K562 (cell line): ENCODE results near the gene DDHD1. TPM values are rescaled to one million over a fixed set of nuclear protein-coding genes. Genes with fewer than 3 reads are reported as not detected.
A peak's percentile ranks its signal among the peaks of the same experiment; 100 is the strongest.

Experiments
- ATAC-seq: fragments of 200-7000 bp; cut with Tn5 transposase; 3 replicates; pipeline ENCODE4 v1.9.1; 2020; ENCODE audit warnings: moderate library complexity
- BruUV-seq: library from RNA; stranded (reverse); fragments of 400-500 nt; replicated peaks from 2 replicates; lab custom pipeline; 2021; lab: Mats Ljungman, UMichigan
- CTCF ChIA-PET: fragments of 300-600 bp; formaldehyde crosslinking; extraction: SDS; loops from one replicate; lab custom pipeline; 2021; ENCODE audit warnings: low intra/inter-chr PET ratio; lab: Yijun Ruan, JAX
- POLR2A ChIA-PET: fragments of 300-600, 350-650 bp; sonication (Branson Sonifier 250); formaldehyde crosslinking; extraction: SDS; loops from one replicate; lab custom pipeline; 2021; ENCODE audit warnings: antibody characterized with exemption, inconsistent platforms; lab: Yijun Ruan, JAX
- DNase-seq, 4 experiments: peaks; one replicate each; pipeline versions ENCODE4 v3.0.0 to v3.0.0-alpha.2; 2011 to 2018; ENCODE audit warnings: low spot score in 3 of 4, mixed read lengths in 3 of 4; ENCODE audit errors: extremely low read depth in 1 of 4
- FAIRE-seq: peaks from 2 replicates; lab custom pipeline; 2011; peaks lifted over from hg19 to GRCh38; lab: Jason Lieb, UNC
- H2AFZ ChIP-seq: 2 replicates; pipeline ENCODE4 v1.6.0; 2011; ENCODE audit warnings: low read depth, low read length, control low read depth, inconsistent platforms
- H3K27ac ChIP-seq: fragments of 200-600 bp; 3 replicates; pipeline ENCODE4 v1.8.0; 2011; ENCODE audit warnings: low read depth, mild to moderate bottlenecking, control low read depth, inconsistent platforms, low read length, moderate library complexity, mixed read lengths; ENCODE audit errors: extremely low read depth
- H3K27me3 ChIP-seq, 2 experiments: fragments of 300-600 bp in 1 of 2; 2 replicates in 1 of 2; 3 replicates in 1 of 2; pipeline versions ENCODE4 v1.6.0 to v1.8.0; 2011; ENCODE audit warnings: inconsistent platforms in 2 of 2, low read length in 2 of 2, mild to moderate bottlenecking in 1 of 2, mixed read lengths in 1 of 2, moderate library complexity in 1 of 2; ENCODE audit not compliant: control insufficient read depth in 2 of 2, insufficient read depth in 2 of 2
- H3K36me3 ChIP-seq: fragments of 300-600 bp; 3 replicates; pipeline ENCODE4 v1.8.0; 2011; ENCODE audit warnings: mild to moderate bottlenecking, low read length, inconsistent platforms; ENCODE audit not compliant: control insufficient read depth, insufficient read depth
- H3K4me1 ChIP-seq, 2 experiments: fragments of 200-600 bp in 1 of 2; replicated peaks in 1 of 2; 2 replicates in 1 of 2; 3 replicates in 1 of 2; pipeline versions ENCODE4 v1.5.1 to v1.8.0; 2011; ENCODE audit warnings: inconsistent platforms in 2 of 2, low read length in 2 of 2, mild to moderate bottlenecking in 1 of 2, mixed read lengths in 1 of 2, moderate library complexity in 1 of 2; ENCODE audit not compliant: control insufficient read depth in 2 of 2, insufficient read depth in 2 of 2
- H3K4me2 ChIP-seq: 2 replicates; pipeline ENCODE4 v1.6.1; 2011; ENCODE audit warnings: low read length, control low read depth, inconsistent platforms, mixed read lengths; ENCODE audit not compliant: insufficient read depth
- H3K4me3 ChIP-seq: fragments of 200-600 bp; sonication (generic), shearing (Covaris generic); 2 replicates; pipeline ENCODE4 v1.5.1; 2016; ENCODE audit warnings: control low read depth, inconsistent platforms
- H3K79me2 ChIP-seq: fragments of 200-600 bp; 3 replicates; pipeline ENCODE4 v1.8.0; 2011; ENCODE audit warnings: low read length, inconsistent platforms; ENCODE audit not compliant: control insufficient read depth, insufficient read depth
- H3K9ac ChIP-seq, 2 experiments: 2 replicates each; pipeline versions ENCODE4 v1.6.0 to v1.6.1; 2011; ENCODE audit warnings: low read depth in 2 of 2, low read length in 2 of 2, control low read depth in 1 of 2, inconsistent platforms in 1 of 2, mild to moderate bottlenecking in 1 of 2, mixed read lengths in 1 of 2; ENCODE audit not compliant: insufficient read depth in 1 of 2
- H3K9me1 ChIP-seq: one replicate; pipeline ENCODE4 v1.6.0; 2011; ENCODE audit warnings: inconsistent platforms, mild to moderate bottlenecking, low read length, moderate library complexity; ENCODE audit not compliant: control insufficient read depth, insufficient read depth
- H3K9me3 ChIP-seq: replicated peaks from 2 replicates; pipeline ENCODE4 v1.5.1; 2011; ENCODE audit warnings: low read depth, low read length, inconsistent platforms; ENCODE audit not compliant: control insufficient read depth, insufficient read depth
- H4K20me1 ChIP-seq: replicated peaks from 2 replicates; pipeline ENCODE4 v1.6.1; 2011; ENCODE audit warnings: low read length, inconsistent platforms, mixed read lengths; ENCODE audit not compliant: control insufficient read depth, insufficient read depth
- BMI1 ChIP-seq: fragments of 150-350 bp; IDR thresholded peaks from 2 replicates; pipeline ENCODE4 v1.6.1; 2014; ENCODE audit warnings: low read length
- ZNF121 ChIP-seq: sonication (generic); formaldehyde crosslinking; conservative IDR thresholded peaks from 2 replicates; pipeline ENCODE4 v1.8.0; 2022; ENCODE audit warnings: missing genetic modification reagents
- WGBS: fragments of 100-300 bp; shearing (Covaris generic); methylation state at CpG from one replicate; pipeline ENCODE4 v1.1.6; 2016; ENCODE audit warnings: low coverage, mixed read lengths; ENCODE audit not compliant: insufficient coverage; ENCODE audit errors: missing lambda C conversion rate; 5-methylcytosine and 5-hydroxymethylcytosine counted together
- in situ Hi-C: fragments of 300-500 bp; cut with MboI; formaldehyde crosslinking; loops from 4 replicates; pipeline ENCODE4 v1.15.0; 2018; ENCODE audit warnings: inconsistent platforms, mixed read lengths
- intact Hi-C: fragments of 100-400 bp; cut with micrococcal nuclease; formaldehyde crosslinking; loops from 2 replicates; pipeline ENCODE4 v1.14.2; 2022
- polyA plus RNA-seq, 8 experiments: library from polyadenylated mRNA; depleted of rRNA in 4 of 8; stranded (reverse) in 5 of 8; unstranded in 3 of 8; fragments of >200 nt; fragmentation: Nextera tagmentation in 2 of 8; fragmentation: Illumina TruSeq in 1 of 8; extraction: Ambion mirVana in 2 of 8; extraction: Trizol in 1 of 8; gene quantifications; 2 replicates each; pipeline versions ENCODE4 v1.2.1 to v1.2.3, GENCODE V29; 2011 to 2014; ENCODE audit warnings: inconsistent platforms in 1 of 8, missing spikeins in 1 of 8
- total RNA-seq, 7 experiments: library from RNA; depleted of rRNA in 6 of 7; stranded (reverse); fragments of >200 nt in 6 of 7; fragmentation: Illumina TruSeq in 2 of 7; extraction: Trizol in 2 of 7; gene quantifications; 2 replicates each; pipeline versions ENCODE4 v1.2.1 to v1.2.3, GENCODE V29; 2011 to 2021; ENCODE audit warnings: low replicate concordance in 1 of 7
- TF ChIP-seq, protein P1 (sequence below): fragments of 250-450 bp; sonication (Bioruptor Pico); IDR thresholded peaks from 2 replicates; pipeline ENCODE4 v1.5.0; 2020; ENCODE audit warnings: mild to moderate bottlenecking
- TF ChIP-seq, protein P2 (sequence below): sonication (generic); formaldehyde crosslinking; IDR thresholded peaks from 2 replicates; pipeline ENCODE4 v1.8.0; 2023; ENCODE audit warnings: mild to moderate bottlenecking, missing genetic modification reagents
- TF ChIP-seq, protein P3 (sequence below): sonication (generic); formaldehyde crosslinking; IDR thresholded peaks from 2 replicates; pipeline ENCODE4 v1.5.0; 2020; ENCODE audit warnings: missing genetic modification reagents

The DDHD1 gene
- total and polyA plus RNA-seq, 9 of the 15 experiments (the other 6 are each of a cell fraction or from before 2014, with no cell fraction given) = 1.2 to 12.3 (median 5.0) TPM

DNA sequence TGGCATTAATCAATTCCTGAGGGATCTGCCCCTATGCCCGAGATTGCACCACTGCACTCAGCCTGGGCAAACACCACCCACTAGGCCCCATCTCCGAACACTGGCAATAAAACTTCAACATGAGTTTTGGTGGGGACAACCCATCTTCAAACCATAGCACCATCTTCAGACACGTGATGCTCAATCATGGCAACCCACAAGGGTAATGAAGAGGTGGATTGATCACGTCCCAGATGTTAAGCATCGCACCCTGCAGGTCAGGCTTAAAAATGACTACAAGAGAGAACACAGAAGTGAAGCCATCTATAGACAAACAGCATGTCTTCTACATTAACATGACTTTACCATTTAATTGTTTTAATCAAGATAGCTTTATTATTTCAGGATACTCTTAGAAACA is 42.8 kb upstream of the DDHD1 start:
- CTCF ChIA-PET = no interaction called here
- no peak overlapping the region for H2AFZ ChIP-seq
- in situ Hi-C loops = no loop called here
- H3K79me2 ChIP-seq = no peaks in the 10 kb centered on the region
- H3K36me3 ChIP-seq = no peaks in the 10 kb centered on the region
- no peak overlapping the region for H3K4me3 ChIP-seq
- no TSS peak for BruUV-seq
- POLR2A ChIA-PET = no interaction called here
- no peak overlapping the region for H3K4me2 ChIP-seq
- intact Hi-C loops = no loop called here
- H3K9me3 ChIP-seq = no peaks in the 10 kb centered on the region
- H3K9ac ChIP-seq = no peak overlapping the region
- DNase-seq (no peak), FAIRE-seq (no peak), ATAC-seq (peak; percentile 54; the same call in 1 of the 3 replicates)
- TF ChIP-seq, protein P1, sequence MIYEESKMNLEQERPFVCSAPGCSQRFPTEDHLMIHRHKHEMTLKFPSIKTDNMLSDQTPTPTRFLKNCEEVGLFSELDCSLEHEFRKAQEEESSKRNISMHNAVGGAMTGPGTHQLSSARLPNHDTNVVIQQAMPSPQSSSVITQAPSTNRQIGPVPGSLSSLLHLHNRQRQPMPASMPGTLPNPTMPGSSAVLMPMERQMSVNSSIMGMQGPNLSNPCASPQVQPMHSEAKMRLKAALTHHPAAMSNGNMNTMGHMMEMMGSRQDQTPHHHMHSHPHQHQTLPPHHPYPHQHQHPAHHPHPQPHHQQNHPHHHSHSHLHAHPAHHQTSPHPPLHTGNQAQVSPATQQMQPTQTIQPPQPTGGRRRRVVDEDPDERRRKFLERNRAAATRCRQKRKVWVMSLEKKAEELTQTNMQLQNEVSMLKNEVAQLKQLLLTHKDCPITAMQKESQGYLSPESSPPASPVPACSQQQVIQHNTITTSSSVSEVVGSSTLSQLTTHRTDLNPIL = no peak
- no peak for TF ChIP-seq ZNF121 (CRISPR knock-in tag)
- TF ChIP-seq, protein P2, sequence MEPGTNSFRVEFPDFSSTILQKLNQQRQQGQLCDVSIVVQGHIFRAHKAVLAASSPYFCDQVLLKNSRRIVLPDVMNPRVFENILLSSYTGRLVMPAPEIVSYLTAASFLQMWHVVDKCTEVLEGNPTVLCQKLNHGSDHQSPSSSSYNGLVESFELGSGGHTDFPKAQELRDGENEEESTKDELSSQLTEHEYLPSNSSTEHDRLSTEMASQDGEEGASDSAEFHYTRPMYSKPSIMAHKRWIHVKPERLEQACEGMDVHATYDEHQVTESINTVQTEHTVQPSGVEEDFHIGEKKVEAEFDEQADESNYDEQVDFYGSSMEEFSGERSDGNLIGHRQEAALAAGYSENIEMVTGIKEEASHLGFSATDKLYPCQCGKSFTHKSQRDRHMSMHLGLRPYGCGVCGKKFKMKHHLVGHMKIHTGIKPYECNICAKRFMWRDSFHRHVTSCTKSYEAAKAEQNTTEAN (CRISPR knock-in tag) = no peak
- TF ChIP-seq, protein P3, sequence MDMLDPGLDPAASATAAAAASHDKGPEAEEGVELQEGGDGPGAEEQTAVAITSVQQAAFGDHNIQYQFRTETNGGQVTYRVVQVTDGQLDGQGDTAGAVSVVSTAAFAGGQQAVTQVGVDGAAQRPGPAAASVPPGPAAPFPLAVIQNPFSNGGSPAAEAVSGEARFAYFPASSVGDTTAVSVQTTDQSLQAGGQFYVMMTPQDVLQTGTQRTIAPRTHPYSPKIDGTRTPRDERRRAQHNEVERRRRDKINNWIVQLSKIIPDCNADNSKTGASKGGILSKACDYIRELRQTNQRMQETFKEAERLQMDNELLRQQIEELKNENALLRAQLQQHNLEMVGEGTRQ (CRISPR knock-in tag) = peak; percentile 51
- no peak for TF ChIP-seq BMI1
- no peaks in the 10 kb centered on the region for H4K20me1 ChIP-seq
- H3K27ac ChIP-seq = no peak overlapping the region
- H3K27me3 ChIP-seq = no peaks in the 10 kb centered on the region
- no peaks in the 10 kb centered on the region for H3K9me1 ChIP-seq
- H3K4me1 ChIP-seq = no peaks in the 10 kb centered on the region; a peak in 2 of 5 replicates
- WGBS = 11% methylated on average over 5 of the region's 5 CpGs
